ENCODE data around the gene HEBP1. TPM values are rescaled to one million over a fixed set of nuclear protein-coding genes. Genes with fewer than 3 reads are reported as not detected.
A peak's percentile ranks its signal among the peaks of the same experiment; 100 is the strongest.

The HEBP1 gene
- 66.8 TPM for total RNA-seq
- 142 TPM for polyA plus RNA-seq (ENCODE audit: insufficient read depth, low read depth, low replicate concordance)
- long read RNA-seq, donor 1, transcript HEBP1-201 (4 exons, 1,173 nt): major isoform, 28 of 30 reads
- long read RNA-seq, donor 1, partial matches to known transcripts: 0 of 30 reads
- long read RNA-seq, donor 1, other reads (novel, unspliced or antisense): 0 of 30 reads
- long read RNA-seq, donor 2, transcript HEBP1-201 (4 exons, 1,173 nt): major isoform, 25 of 26 reads
- long read RNA-seq, donor 2, partial matches to known transcripts: 0 of 26 reads
- long read RNA-seq, donor 2, other reads (novel, unspliced or antisense): 0 of 26 reads
- long read RNA-seq, donor 3, transcript HEBP1-201 (4 exons, 1,173 nt): major isoform, 39 of 40 reads
- long read RNA-seq, donor 3, partial matches to known transcripts: 0 of 40 reads
- long read RNA-seq, donor 3, other reads (novel, unspliced or antisense): 0 of 40 reads
- long read RNA-seq, donor 4, transcript HEBP1-201 (4 exons, 1,173 nt): major isoform, 21 of 21 reads
- long read RNA-seq, donor 4, partial matches to known transcripts: 0 of 21 reads
- long read RNA-seq, donor 4, other reads (novel, unspliced or antisense): 0 of 21 reads
- long read RNA-seq, donor 5, partial matches to known transcripts: 0 of 3 reads
- long read RNA-seq, donor 5, other reads (novel, unspliced or antisense): 0 of 3 reads
- long read RNA-seq, donor 6, transcript HEBP1-201 (4 exons, 1,173 nt): major isoform, 18 of 18 reads
- long read RNA-seq, donor 6, partial matches to known transcripts: 0 of 18 reads
- long read RNA-seq, donor 6, other reads (novel, unspliced or antisense): 0 of 18 reads
- long read RNA-seq, donor 7, transcript HEBP1-201 (4 exons, 1,173 nt): major isoform, 33 of 39 reads
- long read RNA-seq, donor 7, partial matches to known transcripts: 0 of 39 reads
- long read RNA-seq, donor 7, other reads (novel, unspliced or antisense): 6 of 39 reads
- long read RNA-seq, donor 8, transcript HEBP1-201 (4 exons, 1,173 nt): major isoform, 30 of 32 reads
- long read RNA-seq, donor 8, partial matches to known transcripts: 0 of 32 reads
- long read RNA-seq, donor 8, other reads (novel, unspliced or antisense): 0 of 32 reads
- long read RNA-seq, donor 9, transcript HEBP1-201 (4 exons, 1,173 nt): major isoform, 26 of 26 reads
- long read RNA-seq, donor 9, partial matches to known transcripts: 0 of 26 reads
- long read RNA-seq, donor 9, other reads (novel, unspliced or antisense): 0 of 26 reads
- long read RNA-seq, donor 10, transcript HEBP1-201 (4 exons, 1,173 nt): major isoform, 23 of 37 reads
- long read RNA-seq, donor 10, partial matches to known transcripts: 12 of 37 reads
- long read RNA-seq, donor 10, other reads (novel, unspliced or antisense): 0 of 37 reads

GRCh38 chr12:12999959-13000615 lies at the start of gene HEBP1:
Gene HEBP1 (minus strand): TSS chr12:13000265. CDS start chr12:13000114, 151 bp downstream.
- TF ChIP-seq CTCF (IDR thresholded peaks at IDR 0.05; ENCODE audit: borderline replicate concordance, extremely low read depth, insufficient read depth): peak; percentile 5
- no peak for FAIRE-seq
- Histone ChIP-seq H3K4me3 (ENCODE audit: low read length in 3 of 3) (peak within 1 kb of the TSS; percentile 72 to 90 (median 89)), H3K9me3 (ENCODE audit: control insufficient read depth in 2 of 3, insufficient read depth in 1 of 3, low read length in 3 of 3) (no peaks in the 10 kb centered on the region), H3K27me3 (ENCODE audit: control insufficient read depth, insufficient read depth, low read length) (no peaks in the 10 kb centered on the region), H3K4me1 (ENCODE audit: control insufficient read depth in 2 of 3, insufficient read depth in 2 of 3, low read depth in 1 of 3, low read length in 3 of 3) (peaks cover 0 to 23% (median 14%) of the 10 kb centered on the region in 3 donors), H3K9ac (ENCODE audit: low read length in 3 of 3) (peak within 1 kb of the TSS; percentile 58 to 95 (median 89)), H3K27ac (ENCODE audit: low read depth in 2 of 2, low read length in 2 of 2) (peak within 1 kb of the TSS; percentile 86 to 91), H3K36me3 (ENCODE audit: control insufficient read depth in 2 of 3, insufficient read depth in 3 of 3, low read length in 3 of 3) (no peaks in the 10 kb centered on the region)
- peak; percentile 94 to 99 (median 98) for DNase-seq
- intact Hi-C loops (cut with DNase I): no loop called here

- intact Hi-C loops (cut with DNase I): no loop called here
- FAIRE-seq (no peak), DNase-seq (no peak)
- H3K27ac ChIP-seq (ENCODE audit: low read depth in 2 of 2, low read length in 2 of 2): no peak overlapping the region
- H3K4me1 ChIP-seq (ENCODE audit: control insufficient read depth in 2 of 3, insufficient read depth in 2 of 3, low read depth in 1 of 3, low read length in 3 of 3): no peaks in the 10 kb centered on the region
- no peak for TF ChIP-seq CTCF (IDR thresholded peaks at IDR 0.05; ENCODE audit: borderline replicate concordance, extremely low read depth, insufficient read depth)
- H3K9me3 ChIP-seq (ENCODE audit: control insufficient read depth in 2 of 3, insufficient read depth in 1 of 3, low read length in 3 of 3): no peaks in the 10 kb centered on the region
- no peaks in the 10 kb centered on the region for H3K36me3 ChIP-seq (ENCODE audit: control insufficient read depth in 2 of 3, insufficient read depth in 3 of 3, low read length in 3 of 3)
- H3K27me3 ChIP-seq (ENCODE audit: control insufficient read depth, insufficient read depth, low read length): no peaks in the 10 kb centered on the region
- H3K9ac ChIP-seq (ENCODE audit: low read length in 3 of 3): no peak overlapping the region
- no peak overlapping the region for H3K4me3 ChIP-seq (ENCODE audit: low read length in 3 of 3)
These were observed 49.8 kb upstream of the HEBP1 start for GRCh38 chr12:13049816-13050215.

- TF ChIP-seq CTCF (IDR thresholded peaks at IDR 0.05; ENCODE audit: borderline replicate concordance, extremely low read depth, insufficient read depth): no peak
- Histone ChIP-seq H3K4me3 (ENCODE audit: low read length in 3 of 3) (no peak overlapping the region), H3K27me3 (ENCODE audit: control insufficient read depth, insufficient read depth, low read length) (no peaks in the 10 kb centered on the region), H3K27ac (ENCODE audit: low read depth in 2 of 2, low read length in 2 of 2) (no peak overlapping the region), H3K36me3 (ENCODE audit: control insufficient read depth in 2 of 3, insufficient read depth in 3 of 3, low read length in 3 of 3) (no peaks in the 10 kb centered on the region), H3K9ac (ENCODE audit: low read length in 3 of 3) (no peak overlapping the region), H3K9me3 (ENCODE audit: control insufficient read depth in 2 of 3, insufficient read depth in 1 of 3, low read length in 3 of 3) (no peaks in the 10 kb centered on the region), H3K4me1 (ENCODE audit: control insufficient read depth in 2 of 3, insufficient read depth in 2 of 3, low read depth in 1 of 3, low read length in 3 of 3) (no peaks in the 10 kb centered on the region)
- DNase-seq: no peak
- no peak for FAIRE-seq
- intact Hi-C loops (cut with DNase I): no loop called here
These were observed 46.9 kb upstream of the HEBP1 start for GRCh38 chr12:13046964-13047363.
